NCI-H2107 (cell line): ENCODE results near the gene SKIC2.
"Not testable (repeated sequence)": the region's sequence is repeated elsewhere in the genome, so short reads cannot be mapped to it uniquely, and the experiment has no call there.

ENCODE experiments used
- DNase-seq: peaks from one replicate; lab custom pipeline; 2025; lab: John Stamatoyannopoulos, UW

Gene SKIC2

GRCh38 chr6:32004864-32005537, 46.0 kb downstream of the SKIC2 start:
- DNase-seq: not testable (repeated sequence)

- not testable (repeated sequence) for DNase-seq
Measured at GRCh38 chr6:32005538-32005880, 46.5 kb downstream of the SKIC2 start.

- DNase-seq: not testable (repeated sequence)
Measured at GRCh38 chr6:32005991-32006529, 47.1 kb downstream of the SKIC2 start.

- not testable (repeated sequence) for DNase-seq
Measured at GRCh38 chr6:32007086-32007485, 48.1 kb downstream of the SKIC2 start.

- not testable (repeated sequence) for DNase-seq
Measured at GRCh38 chr6:32008037-32008436, 49.1 kb downstream of the SKIC2 start.

- not testable (repeated sequence) for DNase-seq
Measured at GRCh38 chr6:32008616-32009015, 49.6 kb downstream of the SKIC2 start.

GRCh38 chr6:32009537-32009936, 50.6 kb downstream of the SKIC2 start:
- DNase-seq: not testable (repeated sequence)

- not testable (repeated sequence) for DNase-seq
Measured at GRCh38 chr6:32010856-32011530, 52.0 kb downstream of the SKIC2 start.

GRCh38 chr6:32012941-32013617, 54.1 kb downstream of the SKIC2 start:
- not testable (repeated sequence) for DNase-seq

GRCh38 chr6:32013738-32014137, 54.8 kb downstream of the SKIC2 start:
- not testable (repeated sequence) for DNase-seq

- DNase-seq: not testable (repeated sequence)
Measured at GRCh38 chr6:32014547-32014946, 55.6 kb downstream of the SKIC2 start, which contains the start of gene C4B. C4B (plus strand) TSS chr6:32014795; CDS start chr6:32014846, 51 bp downstream.
